Karpas-422 (cell line): ENCODE data around the gene DSPP. TPM values are rescaled to one million over a fixed set of nuclear protein-coding genes. Genes with fewer than 3 reads are reported as not detected.

Experiments
- total RNA-seq: library from RNA; depleted of rRNA; stranded (reverse); fragments of >200 nt; shearing (Covaris generic); gene quantifications from 2 replicates; pipeline ENCODE4 v1.2.3, GENCODE V29; 2014; ENCODE audit warnings: low replicate concordance; rRNA removed

Gene DSPP
- total RNA-seq, 1 experiment from 2014 or later = not detected

Other genes with a start within 250 kb of the DSPP start
- gene HSD17B11, start 217.3 kb upstream of the DSPP start, total RNA-seq = 4.7 and 31.0 TPM in 2 replicates
- gene NUDT9, start 186.0 kb upstream of the DSPP start, total RNA-seq = 17.6 and 18.5 TPM in 2 replicates
- gene SPARCL1, start 79.2 kb upstream of the DSPP start, total RNA-seq = 0.11 TPM in 1 of 2 replicates, not detected in the other
- gene DMP1, start 41.8 kb downstream of the DSPP start, total RNA-seq = not detected in 2 replicates
- not detected in 2 replicates for gene IBSP, start 191.0 kb downstream of the DSPP start, total RNA-seq
- not detected in 2 replicates for gene MEPE, start 224.4 kb downstream of the DSPP start, total RNA-seq